ENCODE measurements around the gene FHIT. TPM values are rescaled to one million over a fixed set of nuclear protein-coding genes. Genes with fewer than 3 reads are reported as not detected.

FHIT gene
- total and polyA plus RNA-seq, 9 donors: 5.1 to 11.8 (median 9.5) TPM

DNA sequence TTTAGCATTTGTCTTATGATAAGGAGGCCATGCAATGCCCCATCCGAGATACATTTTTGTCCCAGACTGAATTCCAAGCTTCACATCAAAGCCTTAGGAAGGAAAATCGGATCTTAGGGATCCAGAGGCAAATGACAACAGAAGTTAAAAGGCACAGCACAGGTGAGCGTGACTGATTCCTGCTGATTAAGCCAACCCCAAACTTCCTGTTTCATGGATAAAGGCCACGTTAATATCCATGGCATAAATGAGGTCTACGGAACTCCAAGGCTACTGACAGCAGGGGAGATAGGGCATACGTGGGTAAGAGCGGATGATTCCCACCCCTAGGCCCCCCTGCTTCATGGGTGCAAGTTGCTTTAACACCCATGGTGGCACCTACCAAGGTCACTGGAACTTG is 471.6 kb downstream of the FHIT start:
- H3K4me1 ChIP-seq (ENCODE audit: insufficient read depth): no peaks in the 10 kb centered on the region
- H3K9me3 ChIP-seq: peaks cover 0 to 3% of the 10 kb centered on the region in 2 donors
- no peak for DNase-seq
- no peaks in the 10 kb centered on the region for H3K27me3 ChIP-seq
- intact Hi-C loops (cut with DNase I): no loop called here
- no peak for TF ChIP-seq POLR2A (IDR thresholded peaks at IDR 0.05)
- TF ChIP-seq, protein P1, sequence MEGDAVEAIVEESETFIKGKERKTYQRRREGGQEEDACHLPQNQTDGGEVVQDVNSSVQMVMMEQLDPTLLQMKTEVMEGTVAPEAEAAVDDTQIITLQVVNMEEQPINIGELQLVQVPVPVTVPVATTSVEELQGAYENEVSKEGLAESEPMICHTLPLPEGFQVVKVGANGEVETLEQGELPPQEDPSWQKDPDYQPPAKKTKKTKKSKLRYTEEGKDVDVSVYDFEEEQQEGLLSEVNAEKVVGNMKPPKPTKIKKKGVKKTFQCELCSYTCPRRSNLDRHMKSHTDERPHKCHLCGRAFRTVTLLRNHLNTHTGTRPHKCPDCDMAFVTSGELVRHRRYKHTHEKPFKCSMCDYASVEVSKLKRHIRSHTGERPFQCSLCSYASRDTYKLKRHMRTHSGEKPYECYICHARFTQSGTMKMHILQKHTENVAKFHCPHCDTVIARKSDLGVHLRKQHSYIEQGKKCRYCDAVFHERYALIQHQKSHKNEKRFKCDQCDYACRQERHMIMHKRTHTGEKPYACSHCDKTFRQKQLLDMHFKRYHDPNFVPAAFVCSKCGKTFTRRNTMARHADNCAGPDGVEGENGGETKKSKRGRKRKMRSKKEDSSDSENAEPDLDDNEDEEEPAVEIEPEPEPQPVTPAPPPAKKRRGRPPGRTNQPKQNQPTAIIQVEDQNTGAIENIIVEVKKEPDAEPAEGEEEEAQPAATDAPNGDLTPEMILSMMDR (IDR thresholded peaks at IDR 0.05): no peak
- H3K27ac ChIP-seq: no peak overlapping the region
- H3K36me3 ChIP-seq: no peaks in the 10 kb centered on the region
- WGBS, 3 donors: 94 to 97% (median 94%) methylated on average over 7 of the region's 7 CpGs
- no peak overlapping the region for H3K4me3 ChIP-seq

DNA sequence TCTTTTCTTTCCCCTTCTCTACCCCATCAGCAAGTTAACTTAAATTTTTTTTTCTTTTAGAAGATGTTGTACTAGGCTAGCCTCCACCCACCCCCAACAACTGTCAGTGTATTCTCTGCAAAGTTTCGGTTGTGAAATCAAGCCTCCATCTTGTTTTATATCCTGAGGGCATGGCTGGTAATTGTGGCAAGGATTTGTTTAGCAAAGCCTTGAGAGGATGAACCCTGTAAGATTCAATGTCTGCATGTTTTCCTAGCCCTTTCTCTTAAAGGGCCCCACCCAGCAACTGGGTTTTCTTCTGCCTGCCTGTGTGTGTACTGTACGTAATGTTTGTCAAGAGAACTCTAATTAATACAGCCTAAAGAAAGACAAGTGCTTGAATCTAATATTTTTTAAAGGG is 475.3 kb downstream of the FHIT start:
- DNase-seq: no peak
- TF ChIP-seq EP300 (IDR thresholded peaks at IDR 0.05) (no peak), POLR2A (IDR thresholded peaks at IDR 0.05) (no peak)
- TF ChIP-seq, protein P1 (IDR thresholded peaks at IDR 0.05): no peak
- intact Hi-C loops (cut with DNase I): no loop called here
- Histone ChIP-seq H3K9me3 (no peaks in the 10 kb centered on the region), H3K27me3 (no peaks in the 10 kb centered on the region), H3K4me1 (ENCODE audit: insufficient read depth) (no peaks in the 10 kb centered on the region), H3K27ac (no peak overlapping the region), H3K4me3 (no peak overlapping the region), H3K36me3 (no peaks in the 10 kb centered on the region)
- 93 to 96% (median 94%) methylated on average over 2 of the region's 2 CpGs for WGBS, 3 donors

DNA sequence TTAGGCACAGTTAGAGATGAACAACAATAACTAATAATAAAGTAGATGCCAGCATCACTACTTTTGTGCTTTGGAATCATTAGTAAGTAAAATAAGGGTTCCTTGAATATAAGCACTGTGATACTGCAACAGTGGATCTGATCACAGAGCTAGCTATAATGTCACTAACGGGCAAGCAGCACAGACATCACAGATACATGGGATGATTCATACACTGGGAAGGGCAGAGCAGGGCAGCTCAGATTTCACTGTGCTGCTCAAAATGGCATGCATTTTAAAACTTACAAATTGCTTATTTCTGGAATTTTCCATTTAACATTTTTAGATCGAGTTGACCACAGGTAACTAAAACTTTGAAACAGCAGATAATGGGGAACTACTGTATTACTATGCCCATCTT is 476.6 kb downstream of the FHIT start:
- no peaks in the 10 kb centered on the region for H3K27me3 ChIP-seq
- no peak overlapping the region for H3K27ac ChIP-seq
- WGBS, 3 donors: 87 to 96% (median 94%) methylated on average over 2 of the region's 2 CpGs
- no peaks in the 10 kb centered on the region for H3K4me1 ChIP-seq (ENCODE audit: insufficient read depth)
- no peaks in the 10 kb centered on the region for H3K9me3 ChIP-seq
- DNase-seq: no peak
- H3K36me3 ChIP-seq: no peaks in the 10 kb centered on the region
- intact Hi-C loops (cut with DNase I): no loop called here
- TF ChIP-seq POLR2A (IDR thresholded peaks at IDR 0.05) (no peak), EP300 (IDR thresholded peaks at IDR 0.05) (no peak)
- TF ChIP-seq, protein P1 (IDR thresholded peaks at IDR 0.05): no peak
- no peak overlapping the region for H3K4me3 ChIP-seq

DNA sequence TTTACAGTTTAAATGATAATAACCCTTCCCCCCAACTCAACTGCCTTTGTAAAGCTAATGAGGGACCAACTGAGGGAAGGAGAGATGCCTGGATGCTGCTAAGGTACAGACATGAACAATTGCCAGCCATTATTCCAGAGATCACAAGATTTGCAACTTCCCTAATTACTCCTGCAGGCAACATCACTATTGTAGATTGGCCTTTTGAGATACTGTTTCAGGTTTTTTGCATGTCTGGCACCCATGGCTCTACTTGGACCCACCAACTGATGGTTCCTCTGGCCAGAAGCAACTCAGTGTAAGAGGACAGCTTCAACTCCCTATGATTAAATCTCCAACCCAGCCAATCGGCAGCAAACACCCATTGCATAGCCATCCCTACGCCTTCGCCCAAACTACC is 478.7 kb downstream of the FHIT start:
- TF ChIP-seq, protein P1 (IDR thresholded peaks at IDR 0.05): no peak
- TF ChIP-seq EP300 (IDR thresholded peaks at IDR 0.05) (no peak), POLR2A (IDR thresholded peaks at IDR 0.05) (no peak)
- Histone ChIP-seq H3K4me3 (no peak overlapping the region), H3K36me3 (no peaks in the 10 kb centered on the region), H3K9me3 (no peaks in the 10 kb centered on the region), H3K27ac (no peak overlapping the region), H3K27me3 (no peaks in the 10 kb centered on the region), H3K4me1 (ENCODE audit: insufficient read depth) (no peaks in the 10 kb centered on the region)
- 96 to 97% (median 96%) methylated on average over 3 of the region's 3 CpGs for WGBS, 3 donors
- DNase-seq: no peak
- intact Hi-C loops (cut with DNase I): no loop called here

DNA sequence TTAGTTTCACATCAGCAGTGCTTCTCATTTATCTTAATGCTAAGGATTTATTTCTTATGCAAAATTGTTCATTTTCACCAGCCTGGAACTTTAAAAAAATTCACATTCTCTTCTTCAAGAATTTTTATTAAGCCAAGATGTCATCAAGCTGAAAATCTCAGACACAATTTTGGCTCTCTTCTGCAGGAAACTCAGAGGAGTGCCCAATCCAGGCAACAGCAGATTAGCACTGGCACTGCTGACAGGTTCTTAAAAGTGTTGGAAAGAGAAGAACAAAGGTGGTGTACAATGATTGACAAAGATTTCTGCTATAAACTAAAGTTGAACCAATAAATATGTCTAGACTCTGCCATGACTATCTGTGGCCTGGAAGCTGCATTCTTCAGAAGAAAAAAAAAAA is 479.5 kb downstream of the FHIT start:
- no peaks in the 10 kb centered on the region for H3K9me3 ChIP-seq
- no peaks in the 10 kb centered on the region for H3K4me1 ChIP-seq (ENCODE audit: insufficient read depth)
- TF ChIP-seq EP300 (IDR thresholded peaks at IDR 0.05) (no peak), POLR2A (IDR thresholded peaks at IDR 0.05) (no peak)
- TF ChIP-seq, protein P1 (IDR thresholded peaks at IDR 0.05): no peak
- DNase-seq: no peak
- no peak overlapping the region for H3K27ac ChIP-seq
- H3K27me3 ChIP-seq: no peaks in the 10 kb centered on the region
- no peaks in the 10 kb centered on the region for H3K36me3 ChIP-seq
- intact Hi-C loops (cut with DNase I): no loop called here
- H3K4me3 ChIP-seq: no peak overlapping the region

Measured in ovary (tissue), 9 donors.